OCI-LY1 (cell line): ENCODE data around the gene TMEM253.

Experiments
- CTCF ChIP-seq: fragments of 200-600 bp; sonication (generic), shearing (Covaris generic); IDR thresholded peaks from 2 replicates; pipeline ENCODE4 v1.5.1; 2017; ENCODE audit warnings: mild to moderate bottlenecking, antibody characterized with exemption, low read length, moderate library complexity, mixed read lengths
- EZH2 ChIP-seq: fragments of 200-600 bp; sonication (generic), shearing (Covaris generic); IDR thresholded peaks from 2 replicates; pipeline ENCODE4 v1.8.0; 2017; ENCODE audit warnings: borderline replicate concordance, mixed run types, mild to moderate bottlenecking, antibody characterized with exemption, low read length, moderate library complexity, mixed read lengths

- no peak for TF ChIP-seq CTCF
- no peak for TF ChIP-seq EZH2
Measured at GRCh38 chr14:21086908-21087293, 14.0 kb upstream of the TMEM253 start.
